DOHH2 (cell line): ENCODE results near the gene PPP1R7.

Source experiments
- EZH2phosphoT487 ChIP-seq: fragments of 200-600 bp; sonication (generic); IDR thresholded peaks from 2 replicates; pipeline ENCODE4 v1.6.1; 2017; ENCODE audit warnings: borderline replicate concordance, mild to moderate bottlenecking, antibody characterized with exemption, low read length, moderate library complexity, mixed read lengths
- TF ChIP-seq, protein P1 (sequence below): fragments of 200-600 bp; sonication (generic); IDR thresholded peaks from one replicate; pipeline ENCODE4 v1.5.1; 2014; ENCODE audit warnings: antibody characterized with exemption, mild to moderate bottlenecking, low read depth, low read length; ENCODE audit not compliant: poor library complexity, severe bottlenecking

DNA sequence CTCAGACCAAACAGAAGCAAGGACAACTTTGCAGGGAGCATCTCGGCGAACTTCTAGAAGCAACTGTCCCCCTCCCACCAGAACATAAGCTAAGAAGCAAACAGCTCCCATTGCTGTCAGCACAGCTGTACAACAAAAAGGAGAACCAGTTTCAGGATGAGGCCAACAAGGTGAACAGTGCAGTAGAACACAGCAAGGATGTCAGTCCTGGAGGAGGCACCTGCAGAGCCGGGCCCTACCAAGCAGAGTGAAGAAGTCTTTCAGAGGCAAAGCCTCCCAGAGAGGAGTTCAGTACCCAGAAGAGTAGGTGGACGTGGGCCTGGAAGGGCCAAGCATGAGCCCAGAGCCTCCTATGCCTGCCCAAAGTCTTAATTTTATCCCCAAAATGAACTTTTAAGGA, 2.0 kb upstream of the PPP1R7 start:
- TF ChIP-seq, protein P1, sequence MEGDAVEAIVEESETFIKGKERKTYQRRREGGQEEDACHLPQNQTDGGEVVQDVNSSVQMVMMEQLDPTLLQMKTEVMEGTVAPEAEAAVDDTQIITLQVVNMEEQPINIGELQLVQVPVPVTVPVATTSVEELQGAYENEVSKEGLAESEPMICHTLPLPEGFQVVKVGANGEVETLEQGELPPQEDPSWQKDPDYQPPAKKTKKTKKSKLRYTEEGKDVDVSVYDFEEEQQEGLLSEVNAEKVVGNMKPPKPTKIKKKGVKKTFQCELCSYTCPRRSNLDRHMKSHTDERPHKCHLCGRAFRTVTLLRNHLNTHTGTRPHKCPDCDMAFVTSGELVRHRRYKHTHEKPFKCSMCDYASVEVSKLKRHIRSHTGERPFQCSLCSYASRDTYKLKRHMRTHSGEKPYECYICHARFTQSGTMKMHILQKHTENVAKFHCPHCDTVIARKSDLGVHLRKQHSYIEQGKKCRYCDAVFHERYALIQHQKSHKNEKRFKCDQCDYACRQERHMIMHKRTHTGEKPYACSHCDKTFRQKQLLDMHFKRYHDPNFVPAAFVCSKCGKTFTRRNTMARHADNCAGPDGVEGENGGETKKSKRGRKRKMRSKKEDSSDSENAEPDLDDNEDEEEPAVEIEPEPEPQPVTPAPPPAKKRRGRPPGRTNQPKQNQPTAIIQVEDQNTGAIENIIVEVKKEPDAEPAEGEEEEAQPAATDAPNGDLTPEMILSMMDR: no peak
- no peak for TF ChIP-seq EZH2phosphoT487
